Breast epithelium (tissue), 4 donors: ENCODE measurements around the gene CD7. TPM values are rescaled to one million over a fixed set of nuclear protein-coding genes. Genes with fewer than 3 reads are reported as not detected.

Source experiments
- DNase-seq, 2 donors: peaks; one replicate each; pipeline ENCODE4 v3.0.0-alpha.2; 2019; ENCODE audit warnings: low spot score in 2 of 2
- H3K27ac ChIP-seq, 2 donors: fragments of 200-600 bp; sonication (generic) in 1 of 2; one replicate each; pipeline ENCODE4 v1.5.1; 2016 to 2019; ENCODE audit warnings: mild to moderate bottlenecking in 1 of 2
- H3K27me3 ChIP-seq, 2 donors: fragments of 200-600 bp; sonication (generic) in 1 of 2; one replicate each; pipeline versions ENCODE4 v1.5.1 to v1.6.0; 2017 to 2019; ENCODE audit warnings: control low read depth in 1 of 2, mild to moderate bottlenecking in 1 of 2
- H3K36me3 ChIP-seq: fragments of 200-600 bp; one replicate; pipeline ENCODE4 v1.5.1; 2019
- H3K4me1 ChIP-seq, 2 donors: fragments of 200-600 bp; sonication (generic); one replicate each; pipeline ENCODE4 v1.5.1; 2016 to 2019; ENCODE audit warnings: control low read depth in 1 of 2
- H3K4me3 ChIP-seq, 3 donors: fragments of 200-600 bp; sonication (generic); 1 replicate in 2 of 3; 2 replicates in 1 of 3; pipeline ENCODE4 v1.5.1; 2016 to 2019; ENCODE audit warnings: mild to moderate bottlenecking in 3 of 3, moderate library complexity in 2 of 3
- H3K9me3 ChIP-seq, 2 donors: fragments of 200-600 bp; sonication (generic) in 1 of 2; one replicate each; pipeline ENCODE4 v1.5.1; 2016 to 2019; ENCODE audit warnings: control low read depth in 1 of 2
- POLR2A ChIP-seq: fragments of 450-650 bp; IDR thresholded peaks from one replicate; pipeline ENCODE4 v1.6.1; 2016; ENCODE audit warnings: antibody characterized with exemption, mild to moderate bottlenecking, moderate library complexity
- POLR2AphosphoS5 ChIP-seq, 3 donors: sonication (generic); formaldehyde crosslinking; IDR thresholded peaks; one replicate each; pipeline ENCODE4 v1.6.1; 2017; ENCODE audit warnings: antibody characterized with exemption in 3 of 3
- intact Hi-C: fragments of 100-400 bp; cut with DNase I; formaldehyde crosslinking; loops from one replicate; pipeline ENCODE4 v1.15.1; 2023; ENCODE audit warnings: low total_unique reads
- total RNA-seq, 3 donors: library from RNA; depleted of rRNA; stranded (reverse); fragments of >200 nt; gene quantifications; one replicate each; pipeline ENCODE4 v1.1.0, GENCODE V29; 2016
- TF ChIP-seq, protein P1 (sequence below), 3 donors: fragments of 450-650 bp; IDR thresholded peaks; one replicate each; pipeline ENCODE4 v1.5.1; 2016 to 2017; ENCODE audit warnings: antibody characterized with exemption in 3 of 3, mild to moderate bottlenecking in 3 of 3, moderate library complexity in 3 of 3

CD7 gene
- total RNA-seq, 3 donors from 2014 or later = 1.3 to 1.8 TPM; not detected in 1

GRCh38 chr17:82318772-82319606 is 1.6 kb upstream of the CD7 start:
- no peaks in the 10 kb centered on the region for H3K36me3 ChIP-seq
- no peak overlapping the region for H3K27ac ChIP-seq
- no peaks in the 10 kb centered on the region for H3K9me3 ChIP-seq
- TF ChIP-seq POLR2AphosphoS5 (IDR thresholded peaks at IDR 0.05) (no peak), POLR2A (no peak)
- TF ChIP-seq, protein P1, sequence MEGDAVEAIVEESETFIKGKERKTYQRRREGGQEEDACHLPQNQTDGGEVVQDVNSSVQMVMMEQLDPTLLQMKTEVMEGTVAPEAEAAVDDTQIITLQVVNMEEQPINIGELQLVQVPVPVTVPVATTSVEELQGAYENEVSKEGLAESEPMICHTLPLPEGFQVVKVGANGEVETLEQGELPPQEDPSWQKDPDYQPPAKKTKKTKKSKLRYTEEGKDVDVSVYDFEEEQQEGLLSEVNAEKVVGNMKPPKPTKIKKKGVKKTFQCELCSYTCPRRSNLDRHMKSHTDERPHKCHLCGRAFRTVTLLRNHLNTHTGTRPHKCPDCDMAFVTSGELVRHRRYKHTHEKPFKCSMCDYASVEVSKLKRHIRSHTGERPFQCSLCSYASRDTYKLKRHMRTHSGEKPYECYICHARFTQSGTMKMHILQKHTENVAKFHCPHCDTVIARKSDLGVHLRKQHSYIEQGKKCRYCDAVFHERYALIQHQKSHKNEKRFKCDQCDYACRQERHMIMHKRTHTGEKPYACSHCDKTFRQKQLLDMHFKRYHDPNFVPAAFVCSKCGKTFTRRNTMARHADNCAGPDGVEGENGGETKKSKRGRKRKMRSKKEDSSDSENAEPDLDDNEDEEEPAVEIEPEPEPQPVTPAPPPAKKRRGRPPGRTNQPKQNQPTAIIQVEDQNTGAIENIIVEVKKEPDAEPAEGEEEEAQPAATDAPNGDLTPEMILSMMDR (IDR thresholded peaks at IDR 0.05) = no peak
- H3K4me3 ChIP-seq = no peak overlapping the region
- H3K27me3 ChIP-seq = peaks cover 14 to 36% of the 10 kb centered on the region in 2 donors
- no peak for DNase-seq
- intact Hi-C loops = no loop called here
- H3K4me1 ChIP-seq = no peaks in the 10 kb centered on the region

DNA sequence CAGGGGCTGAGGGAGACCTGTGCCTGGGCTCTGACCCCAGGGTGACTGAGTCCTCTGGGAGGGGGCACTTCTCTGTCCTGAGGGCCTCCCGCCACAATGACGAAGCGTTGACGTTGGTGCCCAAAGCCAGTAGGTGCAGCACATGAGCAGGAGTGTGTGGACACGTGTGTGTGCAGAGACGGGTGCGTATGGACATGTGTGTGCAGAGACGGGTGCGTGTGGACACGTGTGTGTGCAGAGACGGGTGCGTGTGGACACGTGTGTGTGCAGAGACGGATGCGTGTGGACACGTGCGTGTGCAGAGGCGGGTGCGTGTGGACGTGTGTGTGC is 726 bp upstream of the CD7 start:
- DNase-seq = no peak
- Histone ChIP-seq H3K9me3 (no peaks in the 10 kb centered on the region), H3K36me3 (no peaks in the 10 kb centered on the region), H3K27me3 (peaks cover 14 to 41% of the 10 kb centered on the region in 2 donors), H3K4me3 (no peak overlapping the region), H3K27ac (no peak overlapping the region), H3K4me1 (no peaks in the 10 kb centered on the region)
- TF ChIP-seq POLR2A = no peak
- intact Hi-C loops = no loop called here

GRCh38 chr17:82316651-82317393 is 586 bp downstream of the CD7 start:
- intact Hi-C loops = no loop called here
- Histone ChIP-seq H3K27ac (no peak overlapping the region), H3K4me1 (no peaks in the 10 kb centered on the region), H3K36me3 (no peaks in the 10 kb centered on the region), H3K9me3 (no peaks in the 10 kb centered on the region), H3K4me3 (peak overlapping the region in 1 of 3 donors; percentile 7), H3K27me3 (peaks cover 14 to 37% of the 10 kb centered on the region in 2 donors)
- TF ChIP-seq POLR2A (no peak), POLR2AphosphoS5 (IDR thresholded peaks at IDR 0.05) (no peak)
- TF ChIP-seq, protein P1 (IDR thresholded peaks at IDR 0.05) = no peak
- DNase-seq = no peak

DNA sequence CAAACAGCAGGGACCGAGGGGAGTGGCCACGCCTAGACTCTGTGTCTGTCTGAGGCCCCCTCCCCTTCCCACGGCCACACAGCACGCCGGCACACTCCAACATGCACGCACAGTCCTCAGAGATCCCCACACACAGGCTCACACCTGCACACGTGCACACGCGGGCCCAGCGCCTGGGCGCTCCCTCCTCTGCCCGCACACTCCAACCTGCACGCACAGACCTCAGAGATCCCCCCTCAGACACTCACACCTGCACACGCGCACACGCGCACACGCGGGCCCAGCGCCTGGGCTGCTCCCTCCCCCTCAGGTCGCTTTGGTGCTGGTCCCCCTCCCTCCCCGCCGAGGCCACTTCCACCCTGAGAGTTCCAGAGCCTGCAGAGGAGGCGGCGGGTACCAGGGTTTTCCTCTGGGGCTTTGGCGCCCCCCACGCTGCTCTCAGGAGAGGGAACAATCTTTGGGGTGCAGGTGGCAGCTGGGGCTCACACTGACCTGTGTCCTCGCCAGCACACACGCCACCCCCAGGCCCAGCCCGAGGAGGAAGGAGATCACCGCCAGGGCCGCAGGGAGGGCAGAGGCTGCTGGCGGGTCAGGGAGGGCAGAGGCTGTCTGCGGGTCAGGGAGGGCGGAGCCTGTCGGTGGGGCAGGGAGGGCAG is 1.6 kb downstream of the CD7 start:
- H3K4me1 ChIP-seq = no peaks in the 10 kb centered on the region
- DNase-seq = no peak
- no peaks in the 10 kb centered on the region for H3K36me3 ChIP-seq
- no peak for TF ChIP-seq POLR2AphosphoS5 (IDR thresholded peaks at IDR 0.05)
- TF ChIP-seq, protein P1 (IDR thresholded peaks at IDR 0.05) = no peak
- no peaks in the 10 kb centered on the region for H3K9me3 ChIP-seq
- peak overlapping the region in 2 of 3 donors; percentile 2 to 47 for H3K4me3 ChIP-seq
- intact Hi-C loops = no loop called here
- H3K27ac ChIP-seq = no peak overlapping the region
- H3K27me3 ChIP-seq = peaks cover 14 to 34% of the 10 kb centered on the region in 2 donors

DNA sequence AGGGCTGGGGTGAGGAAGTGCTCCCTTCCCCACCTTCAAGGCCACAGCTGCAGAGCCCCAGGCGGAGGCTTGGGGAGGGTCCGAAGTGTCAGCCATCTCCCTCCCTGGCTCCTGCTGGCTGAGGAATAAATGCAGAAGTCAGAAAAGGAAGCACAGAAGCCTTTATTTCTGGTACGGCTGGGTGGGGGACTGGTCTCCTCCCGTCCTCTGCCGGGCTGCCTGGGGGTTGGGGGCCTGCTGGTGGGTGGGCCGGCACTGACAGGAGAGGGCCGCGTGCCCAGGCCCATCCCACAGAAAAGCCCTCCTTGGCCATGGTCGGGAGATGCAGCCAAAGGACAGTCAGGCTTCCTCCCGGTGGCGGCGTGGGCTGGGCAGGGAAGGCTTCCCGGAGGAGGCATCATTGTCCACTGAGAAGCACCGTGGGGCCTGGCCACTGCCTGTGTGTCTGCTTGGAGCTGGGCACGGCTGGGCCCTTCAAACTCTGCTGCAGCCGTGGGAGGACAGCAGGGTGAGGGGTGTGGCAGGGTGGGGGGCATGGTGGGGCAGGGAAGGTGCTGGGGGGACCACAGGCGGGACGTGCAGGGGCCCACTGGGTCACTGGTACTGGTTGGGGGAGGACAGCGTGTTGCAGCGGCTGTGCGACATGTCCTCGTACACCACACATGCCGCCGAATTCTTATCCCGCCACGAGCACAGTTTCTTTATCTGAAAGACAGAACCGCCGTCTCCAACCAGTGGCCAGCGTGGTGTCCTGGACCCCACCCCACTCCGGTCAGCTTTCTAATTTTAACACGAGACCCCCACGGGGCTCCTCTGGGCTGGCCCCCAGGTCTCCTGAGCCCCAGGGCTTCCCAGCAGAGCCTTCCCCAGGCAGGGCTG is 2.4 kb downstream of the CD7 start:
- no peaks in the 10 kb centered on the region for H3K9me3 ChIP-seq
- DNase-seq = no peak
- H3K36me3 ChIP-seq = no peaks in the 10 kb centered on the region
- peak overlapping the region in 2 of 3 donors; percentile 2 to 47 for H3K4me3 ChIP-seq
- no peak overlapping the region for H3K27ac ChIP-seq
- TF ChIP-seq POLR2A (no peak), POLR2AphosphoS5 (IDR thresholded peaks at IDR 0.05) (no peak)
- TF ChIP-seq, protein P1 (IDR thresholded peaks at IDR 0.05) = no peak
- intact Hi-C loops = no loop called here
- peaks cover 14 to 34% of the 10 kb centered on the region in 2 donors for H3K27me3 ChIP-seq
- H3K4me1 ChIP-seq = no peaks in the 10 kb centered on the region
